GM23338 (cell line): ENCODE data around the gene GNPDA1. TPM values are rescaled to one million over a fixed set of nuclear protein-coding genes. Genes with fewer than 3 reads are reported as not detected.
A peak's percentile ranks its signal among the peaks of the same experiment; 100 is the strongest.

Experiments used
- ATAC-seq: fragments of 200-7000 bp; cut with Tn5 transposase; 3 replicates; pipeline ENCODE4 v1.9.1; 2020
- DNase-seq: peaks from one replicate; pipeline ENCODE4 v3.0.0-alpha.2; 2015; ENCODE audit warnings: low spot score
- H2AFZ ChIP-seq: fragments of 200-600 bp; sonication (generic); 2 replicates; pipeline ENCODE4 v1.8.0; 2016; ENCODE audit warnings: antibody characterized with exemption, mild to moderate bottlenecking, moderate library complexity
- H3F3A ChIP-seq: fragments of 200-600 bp; sonication (generic); replicated peaks from 2 replicates; pipeline ENCODE4 v1.8.0; 2017; ENCODE audit warnings: antibody characterized with exemption, mixed run types, low read depth
- H3K27ac ChIP-seq: fragments of 200-600 bp; sonication (generic); 2 replicates; pipeline ENCODE4 v1.6.1; 2016; ENCODE audit warnings: low read depth
- H3K27me3 ChIP-seq: fragments of 200-600 bp; sonication (generic); 2 replicates; pipeline ENCODE4 v1.8.0; 2016; ENCODE audit warnings: mild to moderate bottlenecking, mixed run types, moderate library complexity; ENCODE audit not compliant: insufficient read depth
- H3K36me3 ChIP-seq: fragments of 200-600 bp; sonication (generic); 2 replicates; pipeline ENCODE4 v1.8.0; 2016; ENCODE audit warnings: mild to moderate bottlenecking; ENCODE audit not compliant: insufficient read depth
- H3K4me1 ChIP-seq: fragments of 200-600 bp; sonication (generic); 2 replicates; pipeline ENCODE4 v1.8.0; 2016; ENCODE audit warnings: mild to moderate bottlenecking, moderate library complexity; ENCODE audit not compliant: insufficient read depth
- H3K4me2 ChIP-seq: fragments of 200-600 bp; sonication (generic); 2 replicates; pipeline ENCODE4 v1.7.1; 2017; ENCODE audit warnings: mixed run types
- H3K4me3 ChIP-seq: fragments of 200-600 bp; sonication (generic); 2 replicates; pipeline ENCODE4 v1.6.1; 2016; ENCODE audit warnings: mixed run types
- H3K79me2 ChIP-seq: fragments of 200-600 bp; sonication (generic); replicated peaks from 2 replicates; pipeline ENCODE4 v1.8.0; 2017; ENCODE audit warnings: mild to moderate bottlenecking; ENCODE audit not compliant: insufficient read depth
- H3K9me2 ChIP-seq: fragments of 200-600 bp; sonication (generic); 2 replicates; pipeline ENCODE4 v1.8.0; 2017; ENCODE audit not compliant: insufficient read depth
- H4K20me1 ChIP-seq: fragments of 200-600 bp; sonication (generic); replicated peaks from 2 replicates; pipeline ENCODE4 v1.8.0; 2017; ENCODE audit warnings: mild to moderate bottlenecking; ENCODE audit not compliant: insufficient read depth
- H3K27ac Mint-ChIP-seq: 2 replicates; pipeline ENCODE4 v1.8.0; 2020; ENCODE audit warnings: inconsistent platforms, mild to moderate bottlenecking, moderate library complexity, mixed read lengths
- H3K27me3 Mint-ChIP-seq: 3 replicates; pipeline ENCODE4 v1.8.0; 2022; ENCODE audit warnings: low read depth, mild to moderate bottlenecking, moderate library complexity, mixed read lengths, inconsistent platforms; ENCODE audit not compliant: insufficient read depth, poor library complexity
- H3K36me3 Mint-ChIP-seq: 3 replicates; pipeline ENCODE4 v1.8.0; 2021; ENCODE audit warnings: low read depth, mild to moderate bottlenecking, inconsistent platforms, moderate library complexity, mixed read lengths
- H3K4me1 Mint-ChIP-seq: 3 replicates; pipeline ENCODE4 v1.8.0; 2020; ENCODE audit warnings: mild to moderate bottlenecking, inconsistent platforms, mixed read lengths
- H3K4me3 Mint-ChIP-seq: 3 replicates; pipeline ENCODE4 v1.8.0; 2021; ENCODE audit warnings: moderate library complexity, mild to moderate bottlenecking, inconsistent platforms, mixed read lengths
- H3K9me3 Mint-ChIP-seq: 3 replicates; pipeline ENCODE4 v1.8.0; 2020; ENCODE audit warnings: moderate library complexity, mild to moderate bottlenecking, inconsistent platforms, mixed read lengths
- CREB1 ChIP-seq: fragments of 250-450 bp; sonication (Bioruptor Pico); IDR thresholded peaks from 2 replicates; pipeline ENCODE4 v1.5.0; 2020; ENCODE audit warnings: low read depth, mild to moderate bottlenecking, moderate library complexity
- CTCF ChIP-seq, 2 experiments: fragments of 200-600 bp in 1 of 2; sonication (generic) in 1 of 2; conservative IDR thresholded peaks; 2 replicates each; pipeline versions ENCODE4 v1.5.1 to v1.6.1; 2016 to 2017; ENCODE audit warnings: antibody characterized with exemption in 2 of 2, low read depth in 2 of 2, mild to moderate bottlenecking in 2 of 2, moderate library complexity in 1 of 2
- ETS1 ChIP-seq: IDR thresholded peaks from 2 replicates; pipeline ENCODE4 v1.6.1; 2016; ENCODE audit warnings: antibody characterized with exemption
- JUNB ChIP-seq: IDR thresholded peaks from one replicate; pipeline ENCODE4 v1.6.1; 2016; ENCODE audit warnings: antibody characterized with exemption; ENCODE audit not compliant: unreplicated experiment
- POLR2AphosphoS5 ChIP-seq: IDR thresholded peaks from 2 replicates; pipeline ENCODE4 v1.6.1; 2016; ENCODE audit warnings: antibody characterized with exemption, low read depth
- ZNF462 ChIP-seq: fragments of 250-450 bp; sonication (Bioruptor Pico); IDR thresholded peaks from 2 replicates; pipeline ENCODE4 v1.5.0; 2020; ENCODE audit warnings: mild to moderate bottlenecking, moderate library complexity
- polyA plus RNA-seq: library from polyadenylated mRNA; unstranded; fragments of >200 nt; fragmentation: Nextera tagmentation; extraction: Ambion mirVana; gene quantifications from 2 replicates; pipeline ENCODE4 v1.2.1, GENCODE V29; 2016
- total RNA-seq: library from RNA; depleted of rRNA; stranded (reverse); fragments of >200 nt; shearing (Covaris generic); gene quantifications from 2 replicates; pipeline ENCODE4 v1.2.3, GENCODE V29; 2014

The GNPDA1 gene
- total and polyA plus RNA-seq, 2 experiments from 2014 or later = 47.6 to 117 TPM

- Histone ChIP-seq H3K4me2 (peak overlapping the region; percentile 72), H3F3A (peaks cover 3% of the 10 kb centered on the region; the same call in 1 of the 2 replicates), H3K27ac (peak overlapping the region; percentile 8), H3K36me3 (no peaks in the 10 kb centered on the region), H3K4me1 (no peaks in the 10 kb centered on the region), H3K4me3 (peak overlapping the region; percentile 52), H2AFZ (peak overlapping the region; percentile 9; the same call in 1 of the 2 replicates), H4K20me1 (no peaks in the 10 kb centered on the region), H3K79me2 (no peaks in the 10 kb centered on the region), H3K27me3 (no peaks in the 10 kb centered on the region), H3K9me2 (no peaks in the 10 kb centered on the region)
- H3K27ac Mint-ChIP-seq = peak overlapping the region; percentile 92
- peak; percentile 100 for ATAC-seq
- H3K27me3 Mint-ChIP-seq = peaks cover 5% of the 10 kb centered on the region
- DNase-seq = peak; percentile 98
- H3K4me1 Mint-ChIP-seq = peaks cover 6% of the 10 kb centered on the region; the same call in 2 of the 3 replicates
- TF ChIP-seq ETS1 = peak; percentile 44; the same call in 1 of the 2 replicates
- TF ChIP-seq ZNF462 = no peak
- no peak for TF ChIP-seq JUNB
- peak; percentile 68 for TF ChIP-seq POLR2AphosphoS5
- TF ChIP-seq CTCF (conservative IDR thresholded peaks at IDR 0.05; ENCODE audit: low read depth in 2 of 2) = no peak
- TF ChIP-seq CREB1 = peak; percentile 47; the same call in 1 of the 2 replicates
- peak overlapping the region; percentile 82 for H3K4me3 Mint-ChIP-seq
- peaks cover 9% of the 10 kb centered on the region; the same call in 2 of the 3 replicates for H3K9me3 Mint-ChIP-seq
- peaks cover 5% of the 10 kb centered on the region; the same call in 2 of the 3 replicates for H3K36me3 Mint-ChIP-seq
Measured at GRCh38 chr5:142024771-142025304, 12.0 kb upstream of the GNPDA1 start.
